Keratinocyte (primary cell): ENCODE data around the gene FRAT2.

Experiments
- CTCF ChIP-seq, 3 experiments: IDR thresholded peaks in 1 of 3; conservative IDR thresholded peaks in 1 of 3; optimal IDR thresholded peaks in 1 of 3; 2 replicates in 2 of 3; 3 replicates in 1 of 3; pipeline versions ENCODE3 to v1.5.1; 2011; ENCODE audit warnings: low read length in 3 of 3, mild to moderate bottlenecking in 3 of 3, moderate library complexity in 2 of 3, control low read depth in 1 of 3, inconsistent platforms in 1 of 3; ENCODE audit not compliant: insufficient read depth in 2 of 3; ENCODE audit errors: extremely low read depth in 1 of 3
- EZH2 ChIP-seq: IDR thresholded peaks from one replicate; pipeline ENCODE4 v1.6.1; 2012; ENCODE audit warnings: inconsistent platforms, mild to moderate bottlenecking, low read length, moderate library complexity

DNA sequence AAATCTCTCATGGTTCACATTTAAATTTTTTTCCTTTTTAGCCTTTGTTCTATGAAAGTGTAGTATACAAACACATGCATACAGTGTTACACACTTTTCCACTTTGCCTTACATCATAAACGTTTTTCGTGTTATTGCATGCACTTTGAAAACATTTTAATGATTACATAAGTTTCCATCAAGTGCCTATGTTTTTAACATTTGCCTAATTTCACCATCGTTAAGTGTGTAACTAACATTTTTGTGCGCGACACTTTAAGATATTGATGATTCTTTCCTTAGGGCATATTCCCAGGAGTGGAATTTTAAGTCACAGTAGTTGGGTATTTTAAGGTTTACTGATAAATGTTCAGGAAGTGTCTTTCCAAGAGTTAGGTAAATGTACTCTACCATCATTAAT is 1.5 kb upstream of the FRAT2 start:
- TF ChIP-seq CTCF (optimal IDR thresholded peaks at IDR 0.05 in 1 of 3, IDR thresholded peaks at IDR 0.05 in 1 of 3, conservative IDR thresholded peaks at IDR 0.05 in 1 of 3; ENCODE audit: extremely low read depth in 1 of 3, insufficient read depth in 2 of 3, low read length in 3 of 3) (no peak), EZH2 (no peak)
